ENCODE measurements around the gene IGFBP2.
"Not testable (repeated sequence)": the region's sequence is repeated elsewhere in the genome, so short reads cannot be mapped to it uniquely, and the experiment has no call there.

Gene IGFBP2, protein sequence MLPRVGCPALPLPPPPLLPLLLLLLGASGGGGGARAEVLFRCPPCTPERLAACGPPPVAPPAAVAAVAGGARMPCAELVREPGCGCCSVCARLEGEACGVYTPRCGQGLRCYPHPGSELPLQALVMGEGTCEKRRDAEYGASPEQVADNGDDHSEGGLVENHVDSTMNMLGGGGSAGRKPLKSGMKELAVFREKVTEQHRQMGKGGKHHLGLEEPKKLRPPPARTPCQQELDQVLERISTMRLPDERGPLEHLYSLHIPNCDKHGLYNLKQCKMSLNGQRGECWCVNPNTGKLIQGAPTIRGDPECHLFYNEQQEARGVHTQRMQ

DNA sequence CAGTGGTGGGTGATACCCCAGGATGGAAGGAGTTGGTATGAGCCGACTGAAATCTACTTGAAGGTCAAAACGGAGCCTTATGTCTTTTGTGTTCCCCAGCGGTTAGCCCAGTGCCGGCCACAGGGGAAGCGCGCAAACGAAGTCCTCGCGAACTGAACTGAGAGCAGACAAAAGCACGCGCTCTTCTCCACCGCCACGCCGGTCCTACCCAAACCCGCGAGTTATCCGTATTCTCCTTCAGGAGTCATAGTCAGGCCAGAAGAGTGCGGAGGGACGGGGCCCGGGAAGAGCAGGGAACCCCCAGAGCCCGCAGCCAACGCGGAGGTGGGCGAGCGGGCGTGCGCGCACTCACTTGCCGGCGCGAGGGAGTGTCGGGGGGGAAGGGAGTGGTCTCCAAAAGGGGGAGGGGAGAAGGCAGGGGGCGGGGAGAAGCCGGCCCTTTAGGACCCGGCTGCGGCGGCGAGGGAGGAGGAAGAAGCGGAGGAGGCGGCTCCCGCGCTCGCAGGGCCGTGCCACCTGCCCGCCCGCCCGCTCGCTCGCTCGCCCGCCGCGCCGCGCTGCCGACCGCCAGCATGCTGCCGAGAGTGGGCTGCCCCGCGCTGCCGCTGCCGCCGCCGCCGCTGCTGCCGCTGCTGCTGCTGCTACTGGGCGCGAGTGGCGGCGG, at the start of gene IGFBP2:
TSS of gene IGFBP2 (plus strand) at position 469 of the 664 bp plus-strand sequence. CDS start at position 573, 104 bp downstream.
- DNase-seq, result peak; percentile 59 to 85

DNA sequence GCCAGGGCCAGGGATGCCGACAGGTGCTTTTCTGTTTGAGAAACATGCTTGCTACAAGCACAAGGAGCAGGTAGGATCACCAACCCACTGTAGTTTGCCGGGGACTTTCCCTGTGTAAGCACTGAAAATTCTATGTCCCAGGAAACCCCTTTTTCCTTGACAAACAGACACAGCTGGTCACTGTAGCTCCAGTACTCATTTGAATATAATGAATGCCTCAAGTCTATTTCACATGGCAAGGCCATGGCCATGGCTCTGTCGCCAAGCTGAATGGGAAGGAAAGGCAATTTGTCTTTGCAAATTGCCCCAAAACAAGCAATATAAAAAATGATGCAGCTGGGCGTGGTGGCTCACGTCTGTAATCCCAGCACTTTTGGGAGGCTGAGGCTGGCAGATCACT, 49.6 kb upstream of the IGFBP2 start:
- no peak for DNase-seq

DNA sequence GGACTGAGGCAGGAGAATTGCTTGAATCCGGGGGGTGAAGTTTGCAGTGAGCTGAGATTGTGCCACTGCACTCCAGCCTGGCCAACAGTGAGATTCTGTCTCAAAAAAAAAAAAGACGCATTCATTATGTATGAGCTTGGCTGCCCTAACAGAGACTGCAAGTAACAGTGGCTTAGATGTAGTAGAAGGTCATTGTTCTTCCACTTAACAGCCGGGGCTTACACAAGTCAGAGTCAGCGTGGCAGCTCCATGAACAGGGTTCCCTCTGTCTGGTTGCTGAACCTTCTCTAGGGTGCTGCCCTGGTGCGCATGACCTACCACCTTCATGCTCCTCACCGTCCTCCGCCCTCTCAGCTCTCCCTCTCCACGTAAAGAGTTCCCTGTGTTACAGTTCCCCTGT, 49.1 kb upstream of the IGFBP2 start:
- DNase-seq, result no peak

DNA sequence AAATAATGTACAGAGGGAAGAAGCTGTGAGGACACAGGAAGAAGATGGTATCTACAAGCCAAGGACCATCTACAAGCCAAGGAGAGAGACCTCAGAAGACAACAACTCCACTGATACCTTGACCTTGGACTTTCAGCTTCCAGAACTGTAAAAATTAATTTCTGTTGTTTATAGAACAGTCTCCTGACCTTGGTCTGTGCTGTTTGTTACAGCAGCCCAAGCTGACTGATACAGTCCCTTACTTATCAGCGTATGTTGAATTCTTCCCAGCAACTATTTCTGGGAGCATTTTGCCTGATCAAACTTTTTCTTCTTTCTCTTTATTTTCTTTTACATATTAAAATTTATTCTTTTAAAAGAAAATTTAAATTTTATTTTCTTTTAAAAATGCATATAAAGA, 47.8 kb upstream of the IGFBP2 start:
- DNase-seq, result no peak

DNA sequence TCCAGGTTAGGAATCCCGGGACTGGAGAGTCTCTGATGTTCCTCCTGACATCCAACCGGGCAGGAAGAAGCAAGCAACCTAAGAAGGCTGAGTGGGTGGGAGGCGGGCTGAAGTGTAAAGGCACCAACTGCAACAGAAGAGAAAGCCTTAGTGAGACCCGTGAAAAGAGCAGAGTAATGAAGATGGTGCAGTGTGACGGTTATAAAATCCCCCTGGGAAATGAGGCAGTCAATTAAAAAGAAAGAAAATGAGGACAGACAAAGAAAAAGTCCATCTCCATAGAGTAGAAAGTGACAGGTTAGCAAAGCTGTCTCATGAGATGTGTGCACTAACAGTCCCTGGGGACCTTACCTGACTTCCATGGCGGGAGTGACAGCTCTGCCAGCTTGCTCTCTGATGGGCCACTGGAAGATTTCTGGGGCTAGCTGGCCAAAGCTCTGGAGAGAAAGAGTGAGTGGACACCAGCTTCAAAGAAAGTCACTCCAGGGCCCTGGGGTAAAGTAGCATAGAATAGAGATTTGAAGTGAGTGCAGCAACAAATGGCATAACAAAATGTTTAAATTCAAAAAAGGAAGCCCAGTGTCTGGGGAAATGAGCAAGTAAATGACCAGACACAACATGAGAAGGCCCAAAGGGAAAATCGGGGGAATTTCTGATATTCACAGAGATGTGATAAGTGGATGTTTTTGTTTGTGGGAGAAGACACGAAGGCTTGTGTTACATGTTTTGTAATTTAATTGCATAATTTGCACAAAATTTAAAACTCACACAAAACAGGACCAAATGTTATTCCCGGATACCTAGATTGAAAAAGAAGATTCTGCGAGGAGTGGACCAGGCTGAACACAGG, 44.1 kb upstream of the IGFBP2 start:
- no peak for DNase-seq

DNA sequence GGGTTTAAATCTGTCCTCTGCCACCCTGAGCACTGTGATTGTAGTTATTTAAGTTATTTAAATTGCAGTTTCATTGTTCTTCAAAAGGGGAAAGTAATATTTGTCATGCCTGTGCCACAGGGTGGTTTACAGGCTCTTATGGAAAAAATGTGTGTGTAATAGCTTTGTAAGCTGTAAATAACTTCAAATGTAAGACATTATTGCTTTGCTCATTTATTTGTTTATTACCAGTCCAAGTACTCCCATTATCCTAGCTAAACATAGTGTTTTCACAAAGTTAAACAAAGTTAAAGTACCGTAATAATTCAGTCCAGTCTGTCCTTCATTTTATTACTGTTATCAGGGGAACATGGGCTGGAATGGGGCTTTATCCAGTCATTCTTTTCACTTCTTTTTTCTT, 43.4 kb upstream of the IGFBP2 start:
- DNase-seq, result no peak

DNA sequence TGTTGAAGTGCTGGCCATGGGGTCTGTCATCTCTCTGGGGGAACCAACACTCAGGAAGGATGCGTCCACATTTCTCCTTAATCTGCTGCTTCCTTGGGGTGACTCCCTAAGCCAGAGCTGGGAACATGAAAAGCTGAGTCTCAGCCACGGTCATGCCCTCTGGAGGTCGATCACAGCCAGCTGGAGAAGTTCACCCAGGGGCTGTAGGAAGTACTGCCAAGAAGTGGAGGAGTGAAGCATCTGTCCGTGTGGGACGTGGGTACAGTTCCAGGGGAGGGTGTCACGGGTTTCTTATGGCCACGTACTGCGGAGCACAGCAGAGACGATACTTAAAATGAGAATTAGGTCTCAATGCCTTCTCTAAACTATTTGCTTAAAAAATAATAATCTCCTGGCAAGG, 42.4 kb upstream of the IGFBP2 start:
- DNase-seq, result no peak

DNA sequence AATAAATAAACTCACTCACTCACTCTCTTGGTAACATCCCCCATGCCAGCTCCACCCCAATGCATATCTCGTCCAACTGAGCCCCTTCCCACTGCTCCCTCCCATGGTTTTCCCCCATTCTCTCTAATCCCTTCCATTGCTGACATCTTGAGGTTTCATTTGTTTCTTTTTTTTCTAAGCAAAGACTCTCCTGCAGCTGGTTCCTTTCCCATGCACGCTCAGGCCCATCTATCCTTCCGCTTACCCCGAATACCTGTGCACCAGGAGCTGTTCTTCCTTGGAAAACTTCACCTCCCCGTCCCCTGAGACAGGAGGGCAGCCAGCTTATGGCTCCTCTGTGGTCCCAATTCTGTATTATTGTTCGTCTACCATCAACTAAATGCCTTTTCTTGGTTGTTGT, 41.7 kb upstream of the IGFBP2 start:
- no peak for DNase-seq

DNA sequence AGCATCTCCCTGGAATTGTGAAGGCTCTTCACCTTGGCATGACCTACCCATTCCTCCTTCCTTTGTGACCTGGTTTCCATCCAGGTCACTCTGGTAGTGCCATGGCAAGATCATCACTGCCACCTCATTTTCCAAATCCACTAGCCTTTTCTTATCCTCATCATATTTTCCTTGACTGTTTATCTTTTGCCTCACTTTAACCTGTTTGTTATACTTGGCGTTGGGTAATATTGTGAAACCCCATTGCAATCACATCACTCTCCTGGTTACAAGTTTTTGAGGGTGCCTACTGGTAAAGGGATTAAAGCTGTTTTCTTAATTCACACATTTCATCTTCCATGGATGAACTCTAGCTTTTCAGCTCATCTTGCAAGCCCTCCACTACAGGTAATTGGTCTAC, 39.1 kb upstream of the IGFBP2 start:
- DNase-seq, result no peak

DNA sequence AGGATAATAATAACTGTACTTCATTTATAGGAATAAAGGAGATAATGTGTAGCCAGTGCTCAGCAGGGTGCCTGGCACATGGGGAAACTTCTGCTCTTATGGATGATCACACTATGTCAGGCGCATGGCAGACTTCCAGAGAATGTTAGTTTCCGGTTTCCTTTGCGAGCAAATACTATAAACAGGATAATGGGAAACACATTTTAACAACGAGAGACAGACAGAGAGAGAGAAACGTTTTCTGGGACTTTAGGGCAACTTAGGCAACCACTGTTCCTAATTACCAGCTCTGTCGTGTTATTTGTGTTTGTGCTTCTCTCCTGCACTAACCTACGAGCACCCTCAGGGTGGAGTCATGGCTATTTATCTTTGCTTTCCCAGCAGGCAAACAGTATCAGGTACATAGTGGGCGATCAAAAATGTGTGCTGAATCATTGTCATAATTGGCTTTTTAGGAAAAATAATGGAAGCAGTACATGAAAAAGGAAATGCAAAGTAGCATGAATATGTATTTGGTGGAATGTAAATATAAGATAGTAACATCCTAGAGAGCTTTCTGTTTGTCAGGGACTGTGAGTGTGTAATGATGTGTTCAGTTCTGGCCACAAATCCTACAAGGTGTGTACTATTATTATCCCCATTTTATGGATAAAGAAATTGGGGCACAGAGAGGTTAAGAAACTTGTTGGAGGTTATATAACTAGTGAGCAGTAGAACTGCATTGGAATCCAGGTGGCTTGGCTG, 36.8 kb upstream of the IGFBP2 start:
- no peak for DNase-seq

DNA sequence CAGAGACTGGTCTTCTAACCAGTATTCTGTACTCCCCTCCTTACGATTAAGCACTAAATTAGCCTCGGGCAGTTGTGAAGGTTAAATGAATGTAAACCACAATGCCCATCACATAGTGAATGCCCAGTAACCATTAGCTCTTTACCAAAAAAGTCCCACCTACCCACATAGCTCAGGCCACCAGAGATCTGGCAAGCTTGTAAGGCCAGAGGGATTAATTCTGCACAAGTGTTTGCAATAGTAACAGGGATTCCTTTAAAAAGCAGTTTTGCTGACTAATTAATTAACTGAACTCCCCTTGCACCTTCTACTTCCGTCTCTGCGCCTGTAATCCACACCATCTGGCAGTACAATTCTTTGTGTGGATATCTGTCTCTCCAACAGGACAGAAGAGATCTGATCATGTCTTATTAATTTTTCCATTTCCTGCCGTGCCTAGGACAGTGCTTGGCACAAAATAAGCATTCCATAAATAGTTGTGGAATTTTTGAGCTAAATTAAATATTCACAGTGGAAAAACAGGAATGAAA, 36.2 kb upstream of the IGFBP2 start:
- DNase-seq, result peak in 1 of 2 experiments; percentile 20

DNA sequence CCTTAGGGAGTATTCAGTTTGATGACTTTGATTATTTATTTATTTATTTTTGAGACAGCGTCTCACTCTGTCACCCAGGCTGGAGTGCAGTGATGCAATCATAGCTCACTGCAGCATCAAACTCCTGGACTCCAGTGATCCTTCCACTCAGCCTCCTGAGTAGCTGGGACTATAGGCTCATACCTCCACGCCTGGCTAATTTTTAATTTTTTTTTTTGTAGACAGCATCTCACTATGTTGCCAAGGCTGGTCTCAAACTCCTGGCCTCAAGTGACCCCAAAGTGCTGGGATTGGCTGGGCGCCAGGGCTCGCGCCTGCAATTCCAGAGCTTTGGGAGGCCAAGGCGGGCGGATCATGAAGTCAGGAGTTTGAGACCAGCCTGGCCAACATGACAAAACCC, 35.4 kb upstream of the IGFBP2 start:
- not testable (repeated sequence) for DNase-seq

DNA sequence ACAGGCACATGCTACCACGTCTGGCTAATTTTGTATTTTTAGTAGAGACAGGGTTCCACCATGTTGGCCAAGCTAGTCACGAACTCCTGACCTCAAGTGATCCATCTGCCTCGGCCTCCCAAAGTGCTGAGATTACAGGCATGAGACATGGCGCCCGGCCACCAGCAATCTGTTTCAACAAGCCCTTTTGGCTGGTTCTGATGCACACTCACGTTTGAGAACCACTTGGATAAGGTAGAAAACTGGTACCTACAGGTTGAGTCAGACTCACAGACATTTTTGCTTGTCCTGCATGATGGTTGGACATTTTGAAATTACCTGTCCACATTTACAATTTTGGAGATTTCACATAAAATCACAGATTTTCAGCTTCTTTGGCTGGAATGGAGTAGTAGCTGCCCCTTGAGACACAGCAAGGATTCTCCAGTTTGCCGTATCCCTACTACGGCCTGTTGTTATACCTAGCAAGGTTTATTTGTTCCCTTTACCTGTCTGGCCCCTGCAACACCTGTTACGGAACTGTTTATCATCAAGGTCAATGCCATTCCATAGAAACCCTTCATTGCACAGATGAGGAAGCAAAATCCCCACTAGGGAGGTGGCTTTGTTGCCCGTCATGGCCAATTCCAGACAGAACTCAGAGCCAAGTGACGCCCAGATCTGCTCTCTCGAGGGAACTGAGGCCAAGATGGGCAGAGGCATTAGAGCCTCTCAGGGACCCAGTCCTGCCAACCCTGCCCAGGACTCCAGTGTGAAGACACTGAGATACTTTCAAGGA, 31.4 kb upstream of the IGFBP2 start:
- no peak for DNase-seq

DNA sequence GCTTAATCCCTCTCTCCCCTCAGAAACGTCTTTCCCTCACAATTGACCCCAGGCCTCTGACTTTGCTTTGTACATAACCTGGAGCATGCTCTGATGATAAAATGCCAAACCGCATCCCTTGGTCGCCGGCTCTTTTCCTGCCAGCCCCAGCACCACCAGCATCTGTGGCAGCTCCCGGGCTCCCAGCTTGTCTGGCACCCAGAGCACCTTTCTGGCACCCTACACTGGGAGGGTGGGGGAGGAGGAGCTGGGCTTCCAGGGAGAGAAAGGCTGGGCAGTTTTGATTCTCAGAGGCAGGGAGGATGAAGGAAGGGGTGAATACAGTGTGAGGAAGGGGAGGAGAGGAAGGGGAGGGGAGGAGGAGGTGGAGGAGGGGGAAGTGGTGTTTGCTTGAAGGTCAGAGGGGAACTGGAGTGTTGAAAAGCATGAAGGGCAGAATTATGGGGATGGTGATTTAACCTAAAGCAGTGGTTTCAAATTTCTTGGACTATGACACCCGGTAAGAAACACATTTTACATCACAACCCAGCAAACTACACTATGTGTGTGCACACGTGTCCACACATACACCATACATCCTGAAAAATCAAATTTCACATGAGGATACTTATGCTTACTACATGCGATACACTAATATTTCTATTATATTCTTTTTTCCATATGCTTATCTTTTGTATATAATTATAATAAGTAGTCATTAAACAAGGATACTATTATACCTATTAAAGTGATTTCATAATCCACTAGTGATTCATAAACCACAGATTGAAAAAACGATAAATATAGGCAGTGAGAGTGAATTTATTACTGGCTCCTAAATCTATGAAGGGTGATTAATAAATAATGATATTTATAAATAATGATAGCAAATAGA, 30.0 kb upstream of the IGFBP2 start:
- peak in 1 of 2 experiments; percentile 56 for DNase-seq

DNA sequence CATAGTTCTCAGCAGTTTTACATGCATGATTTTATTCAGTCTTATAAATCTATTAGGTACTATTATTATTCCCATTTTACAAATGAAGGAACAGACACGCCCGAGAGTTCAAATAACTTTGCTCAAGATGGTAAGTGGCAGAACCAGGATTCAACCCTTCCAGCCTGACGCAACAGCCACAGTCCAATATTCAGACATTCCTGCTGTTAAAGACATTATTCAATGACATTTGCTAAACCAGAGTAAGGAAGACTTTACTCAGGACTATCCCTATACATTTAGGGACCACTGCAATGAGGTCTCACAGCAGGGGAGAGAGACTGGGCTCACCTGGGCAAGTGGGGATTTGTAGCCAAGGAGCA, 29.4 kb upstream of the IGFBP2 start:
- no peak for DNase-seq

DNA sequence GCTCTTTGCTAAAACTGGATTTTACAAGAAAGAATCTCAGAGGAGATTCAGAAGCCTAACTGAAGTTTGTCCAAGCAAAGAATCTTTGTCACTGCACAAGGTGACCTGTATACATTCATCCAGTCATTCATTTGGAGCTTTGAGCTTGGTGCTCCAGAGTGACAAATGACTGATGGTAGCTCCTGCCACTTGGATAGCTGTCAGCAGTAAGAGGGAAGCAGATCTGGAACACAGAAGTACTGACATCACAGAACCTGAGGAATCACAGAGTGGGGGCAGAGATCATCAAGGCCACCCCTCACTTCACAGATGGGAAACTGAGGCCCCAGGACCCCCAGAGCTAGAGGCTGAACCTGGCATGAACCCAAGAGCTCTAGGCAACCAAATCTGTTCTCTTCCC, 28.8 kb upstream of the IGFBP2 start:
- DNase-seq, result no peak

DNA sequence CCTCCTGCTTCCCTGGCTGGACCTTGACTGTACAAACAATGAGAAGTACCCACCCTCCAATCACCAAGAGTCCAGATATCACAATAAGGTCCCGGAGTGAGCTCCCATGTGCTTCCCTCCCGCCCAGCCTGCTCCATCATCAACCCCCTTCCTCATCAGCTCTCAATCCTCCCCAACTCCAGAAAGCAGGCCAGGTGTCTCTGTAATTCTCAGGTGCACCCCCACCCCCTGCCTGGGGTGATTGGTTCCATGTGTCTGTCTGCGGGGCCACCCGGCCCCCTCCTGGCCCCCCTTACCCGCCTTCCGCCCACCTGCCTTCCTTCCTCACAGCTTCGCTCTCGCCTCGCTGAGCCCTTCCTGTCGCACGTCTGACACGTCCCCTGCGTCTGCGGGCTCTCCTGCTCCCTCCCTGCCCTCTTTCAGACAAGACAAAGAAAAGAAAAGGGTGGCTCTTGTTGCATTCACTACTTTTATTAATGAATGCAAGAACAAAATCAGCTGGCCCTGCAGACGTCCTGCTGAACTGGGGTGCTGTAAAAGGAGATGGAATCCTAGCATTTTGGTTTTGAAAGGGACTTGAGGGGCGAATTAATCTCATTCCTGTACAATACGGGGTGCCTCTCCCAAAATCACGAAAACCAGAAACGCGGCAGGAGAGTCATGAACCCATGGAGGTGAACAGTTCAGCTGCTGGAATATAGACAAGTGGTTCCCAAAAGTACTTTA, 26.5 kb upstream of the IGFBP2 start:
- DNase-seq, result peak; percentile 85 to 92

DNA sequence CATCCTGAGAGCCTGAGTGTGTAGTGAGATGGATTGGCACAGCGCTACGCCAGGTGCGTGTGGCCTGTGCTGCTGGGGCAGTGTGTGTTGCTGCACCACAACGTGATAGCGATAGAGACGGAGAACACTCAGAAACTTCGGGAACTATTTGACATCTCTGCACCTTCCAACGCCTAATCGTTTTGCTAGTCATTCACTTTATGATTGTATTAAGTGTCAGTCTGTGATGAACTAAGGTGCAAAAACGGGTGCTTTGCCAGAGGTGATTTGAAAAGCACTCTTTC, 26.0 kb upstream of the IGFBP2 start:
- peak in 1 of 2 experiments; percentile 58 for DNase-seq

DNA sequence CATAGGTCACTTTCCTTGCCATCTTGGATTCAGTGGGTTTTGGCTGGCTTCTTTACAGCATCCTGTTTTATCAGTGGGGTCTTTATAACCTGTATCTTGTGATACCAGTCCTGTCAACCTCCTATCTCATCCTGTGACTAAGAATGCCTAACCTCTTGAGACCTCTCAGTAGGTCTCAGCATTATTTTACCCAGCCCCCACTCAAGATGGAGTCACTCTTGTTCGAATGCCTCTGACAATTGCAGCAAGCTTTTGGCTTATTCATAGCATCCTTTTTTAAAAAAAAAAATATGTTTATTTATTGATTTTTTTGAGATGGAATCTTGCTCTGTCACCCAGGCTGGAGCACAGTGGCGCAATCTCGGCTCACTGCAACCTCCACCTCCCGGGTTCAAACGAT, 24.7 kb upstream of the IGFBP2 start:
- DNase-seq, result no peak

DNA sequence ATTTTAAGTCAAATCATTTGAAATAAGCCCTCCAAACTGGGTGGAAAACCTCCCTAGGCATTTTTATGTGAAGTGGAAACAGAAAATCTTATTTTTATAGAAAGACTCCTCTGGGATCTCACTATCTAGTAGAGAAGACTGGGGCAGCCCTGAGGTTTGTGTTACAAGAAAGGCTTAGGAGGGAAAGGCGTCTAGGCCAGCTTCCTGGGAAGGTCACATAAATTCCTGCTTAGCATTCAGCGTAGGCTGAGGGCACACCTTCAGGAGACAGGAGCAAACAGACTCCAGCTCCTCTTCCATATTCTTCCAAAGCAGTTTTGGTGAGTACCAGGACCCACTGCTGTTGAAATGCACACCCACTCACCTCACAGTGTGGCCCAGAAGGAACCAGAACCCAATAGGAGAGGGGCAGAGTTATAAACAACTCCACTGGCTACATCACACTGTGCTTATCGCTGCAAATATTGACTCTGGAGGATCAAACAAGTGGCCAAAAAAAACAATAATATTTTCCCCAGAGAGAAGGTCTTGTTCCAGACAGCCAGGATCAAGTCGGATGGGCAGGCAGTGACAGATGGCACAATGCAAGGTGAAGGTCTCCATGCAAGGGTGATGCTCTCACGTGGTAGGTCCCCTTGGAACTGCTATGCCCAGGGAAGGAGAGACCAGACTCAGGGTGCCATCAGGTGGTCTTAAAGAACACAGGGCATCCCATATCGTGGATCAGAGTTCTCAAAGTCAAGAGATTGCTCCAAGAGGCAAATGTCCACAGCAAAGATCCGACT, 17.7 kb upstream of the IGFBP2 start:
- no peak for DNase-seq

All from SHP77 (cell line).